GM12878 (cell line): Measurements from ENCODE around the gene TPD52L2.

ENCODE experiments used
- BCL3 ChIP-seq: IDR thresholded peaks from 2 replicates; pipeline ENCODE4 v1.6.1; 2011; ENCODE audit warnings: borderline replicate concordance, low read depth, mild to moderate bottlenecking, moderate library complexity, low read length; ENCODE audit not compliant: insufficient read depth, poor library complexity, severe bottlenecking
- CBFB ChIP-seq: IDR thresholded peaks from 2 replicates; pipeline ENCODE4 v1.6.1; 2016; ENCODE audit warnings: antibody characterized with exemption, low read depth
- CTCF ChIP-seq, 3 experiments: IDR thresholded peaks in 2 of 3; conservative IDR thresholded peaks in 1 of 3; 2 replicates each; pipeline ENCODE4 v1.5.1; 2011; ENCODE audit warnings: low read depth in 3 of 3, low read length in 3 of 3, mild to moderate bottlenecking in 3 of 3, control low read depth in 2 of 3, moderate library complexity in 2 of 3, inconsistent platforms in 1 of 3, mixed read lengths in 1 of 3; ENCODE audit not compliant: control insufficient read depth in 2 of 3, insufficient read depth in 1 of 3; ENCODE audit errors: extremely low read depth in 1 of 3
- POLR2AphosphoS5 ChIP-seq: IDR thresholded peaks from 2 replicates; pipeline ENCODE4 v1.6.1; 2011; ENCODE audit warnings: mild to moderate bottlenecking, low read length, inconsistent platforms
- RCOR1 ChIP-seq: conservative IDR thresholded peaks from 2 replicates; pipeline ENCODE4 v1.6.1; 2012; ENCODE audit warnings: low read depth, low read length, improper control_type of control experiment
- SIN3A ChIP-seq: IDR thresholded peaks from 2 replicates; pipeline ENCODE4 v1.6.1; 2012; ENCODE audit warnings: low read depth, low read length, improper control_type of control experiment
- SMAD1 ChIP-seq: fragments of 450-650 bp; IDR thresholded peaks from 2 replicates; pipeline ENCODE4 v1.6.1; 2018; ENCODE audit warnings: mild to moderate bottlenecking, low read depth; ENCODE audit not compliant: partially characterized antibody
- SPI1 ChIP-seq: IDR thresholded peaks from 2 replicates; pipeline ENCODE4 v1.6.1; 2011; ENCODE audit warnings: low read depth, mild to moderate bottlenecking, low read length, moderate library complexity, borderline replicate concordance; ENCODE audit not compliant: insufficient read depth
- SREBF2 ChIP-seq: IDR thresholded peaks from 2 replicates; pipeline ENCODE4 v1.6.1; 2012; ENCODE audit warnings: mild to moderate bottlenecking, low read length
- ZNF207 ChIP-seq: fragments of 450-650 bp; IDR thresholded peaks from 2 replicates; pipeline ENCODE4 v1.6.1; 2014; ENCODE audit warnings: antibody characterized with exemption, mild to moderate bottlenecking, borderline replicate concordance
- ZNF274 ChIP-seq: IDR thresholded peaks from one replicate; pipeline ENCODE4 v1.8.0; 2011; ENCODE audit not compliant: insufficient read length, insufficient read depth
- TF ChIP-seq, protein P1 (sequence below): fragments of 450-650 bp; IDR thresholded peaks from 2 replicates; pipeline ENCODE4 v1.6.1; 2017; ENCODE audit warnings: mild to moderate bottlenecking

- no peak for TF ChIP-seq ZNF274
- no peak for TF ChIP-seq POLR2AphosphoS5
- no peak for TF ChIP-seq SMAD1
- TF ChIP-seq BCL3 = no peak
- no peak for TF ChIP-seq ZNF207
- TF ChIP-seq, protein P1, sequence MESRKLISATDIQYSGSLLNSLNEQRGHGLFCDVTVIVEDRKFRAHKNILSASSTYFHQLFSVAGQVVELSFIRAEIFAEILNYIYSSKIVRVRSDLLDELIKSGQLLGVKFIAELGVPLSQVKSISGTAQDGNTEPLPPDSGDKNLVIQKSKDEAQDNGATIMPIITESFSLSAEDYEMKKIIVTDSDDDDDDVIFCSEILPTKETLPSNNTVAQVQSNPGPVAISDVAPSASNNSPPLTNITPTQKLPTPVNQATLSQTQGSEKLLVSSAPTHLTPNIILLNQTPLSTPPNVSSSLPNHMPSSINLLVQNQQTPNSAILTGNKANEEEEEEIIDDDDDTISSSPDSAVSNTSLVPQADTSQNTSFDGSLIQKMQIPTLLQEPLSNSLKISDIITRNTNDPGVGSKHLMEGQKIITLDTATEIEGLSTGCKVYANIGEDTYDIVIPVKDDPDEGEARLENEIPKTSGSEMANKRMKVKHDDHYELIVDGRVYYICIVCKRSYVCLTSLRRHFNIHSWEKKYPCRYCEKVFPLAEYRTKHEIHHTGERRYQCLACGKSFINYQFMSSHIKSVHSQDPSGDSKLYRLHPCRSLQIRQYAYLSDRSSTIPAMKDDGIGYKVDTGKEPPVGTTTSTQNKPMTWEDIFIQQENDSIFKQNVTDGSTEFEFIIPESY = no peak
- no peak for TF ChIP-seq SPI1
- TF ChIP-seq RCOR1 = no peak
- TF ChIP-seq CTCF (IDR thresholded peaks at IDR 0.05 in 2 of 3, conservative IDR thresholded peaks at IDR 0.05 in 1 of 3; ENCODE audit: control insufficient read depth in 2 of 3, extremely low read depth in 1 of 3, insufficient read depth in 1 of 3, low read depth in 3 of 3, low read length in 3 of 3) = no peak
- no peak for TF ChIP-seq CBFB
- no peak for TF ChIP-seq SIN3A
- no peak for TF ChIP-seq SREBF2
Observed at GRCh38 chr20:63931735-63932134, 66.7 kb downstream of the TPD52L2 start.
